Measurements from ENCODE around the gene HSPA4. TPM values are rescaled to one million over a fixed set of nuclear protein-coding genes. Genes with fewer than 3 reads are reported as not detected.
A peak's percentile ranks its signal among the peaks of the same experiment; 100 is the strongest.

The HSPA4 gene
- total RNA-seq, 1 experiment from 2014 or later, result 237 TPM

- H3K27ac Mint-ChIP-seq (ENCODE audit: unreplicated experiment), result no peak overlapping the region
- peaks cover 9% of the 10 kb centered on the region for H3K27me3 Mint-ChIP-seq (ENCODE audit: insufficient read depth, unreplicated experiment)
- TF ChIP-seq CTCF (IDR thresholded peaks at IDR 0.05; ENCODE audit: insufficient read depth in 1 of 2, low read depth in 1 of 2, low read length in 1 of 2, severe bottlenecking in 1 of 2, unreplicated experiment in 1 of 2), result no peak
Observed at GRCh38 chr5:133128066-133128465, 76.3 kb downstream of the HSPA4 start.

GRCh38 chr5:133129289-133129688 lies 77.5 kb downstream of the HSPA4 start:
- TF ChIP-seq CTCF (IDR thresholded peaks at IDR 0.05; ENCODE audit: insufficient read depth in 1 of 2, low read depth in 1 of 2, low read length in 1 of 2, severe bottlenecking in 1 of 2, unreplicated experiment in 1 of 2), result no peak
- intact Hi-C loops (cut with micrococcal nuclease; ENCODE audit: unreplicated experiment), result no loop called here
- H3K9me3 Mint-ChIP-seq (ENCODE audit: unreplicated experiment), result no peaks in the 10 kb centered on the region
- no peaks in the 10 kb centered on the region for H3K36me3 ChIP-seq (ENCODE audit: control insufficient read depth, insufficient read depth, low read length)
- POLR2A ChIA-PET, result no interaction called here
- H3K27ac Mint-ChIP-seq (ENCODE audit: unreplicated experiment), result no peak overlapping the region
- CTCF ChIA-PET, result interaction anchor here (0.6 to 1.4 kb wide), 3 partner anchors 91 to 247 kb away, joined by 3 to 8 read pairs (median 3); no protein-coding TSS in a partner anchor
- no peak overlapping the region for H3K4me3 ChIP-seq (ENCODE audit: low read depth, low read length)
- no peaks in the 10 kb centered on the region; the same call in 1 of the 2 replicates for H3K27me3 ChIP-seq (replicated peaks; ENCODE audit: control insufficient read depth, insufficient read depth, low read length)
- BruUV-seq (replicated peaks), result no TSS peak
- no peak overlapping the region for H3K4me3 Mint-ChIP-seq (ENCODE audit: unreplicated experiment)
- H3K4me1 Mint-ChIP-seq (ENCODE audit: low read depth, unreplicated experiment), result no peaks in the 10 kb centered on the region
- H3K4me1 ChIP-seq, result no peaks in the 10 kb centered on the region
- H3K36me3 Mint-ChIP-seq (ENCODE audit: insufficient read depth, unreplicated experiment), result no peaks in the 10 kb centered on the region
- peaks cover 9% of the 10 kb centered on the region for H3K27me3 Mint-ChIP-seq (ENCODE audit: insufficient read depth, unreplicated experiment)
- DNase-seq, result peak in 1 of 2 experiments; percentile 12
- H3K9me3 ChIP-seq, result no peaks in the 10 kb centered on the region; the same call in 1 of the 2 replicates

More at GRCh38 chr5:133128066-133128465, 76.3 kb downstream of the HSPA4 start:
- H3K4me1 Mint-ChIP-seq (ENCODE audit: low read depth, unreplicated experiment), result no peaks in the 10 kb centered on the region
- no peak overlapping the region for H3K4me3 Mint-ChIP-seq (ENCODE audit: unreplicated experiment)
- H3K9me3 Mint-ChIP-seq (ENCODE audit: unreplicated experiment), result no peaks in the 10 kb centered on the region
- H3K4me3 ChIP-seq (ENCODE audit: low read depth, low read length), result no peak overlapping the region
- CTCF ChIA-PET, result no interaction called here
- intact Hi-C loops (cut with micrococcal nuclease; ENCODE audit: unreplicated experiment), result no loop called here
- no peaks in the 10 kb centered on the region for H3K4me1 ChIP-seq
- no peaks in the 10 kb centered on the region; the same call in 1 of the 2 replicates for H3K27me3 ChIP-seq (replicated peaks; ENCODE audit: control insufficient read depth, insufficient read depth, low read length)
- H3K36me3 Mint-ChIP-seq (ENCODE audit: insufficient read depth, unreplicated experiment), result no peaks in the 10 kb centered on the region
- no peaks in the 10 kb centered on the region for H3K36me3 ChIP-seq (ENCODE audit: control insufficient read depth, insufficient read depth, low read length)
- no peaks in the 10 kb centered on the region; the same call in 1 of the 2 replicates for H3K9me3 ChIP-seq
- POLR2A ChIA-PET, result no interaction called here
- peak in 1 of 2 experiments; percentile 8 for DNase-seq
- no TSS peak for BruUV-seq (replicated peaks)

- no peaks in the 10 kb centered on the region; the same call in 1 of the 2 replicates for H3K9me3 ChIP-seq
- Mint-ChIP-seq H3K4me1 (ENCODE audit: low read depth, unreplicated experiment) (no peaks in the 10 kb centered on the region), H3K36me3 (ENCODE audit: insufficient read depth, unreplicated experiment) (no peaks in the 10 kb centered on the region), H3K27me3 (ENCODE audit: insufficient read depth, unreplicated experiment) (peaks cover 9% of the 10 kb centered on the region), H3K27ac (ENCODE audit: unreplicated experiment) (no peak overlapping the region), H3K9me3 (ENCODE audit: unreplicated experiment) (no peaks in the 10 kb centered on the region), H3K4me3 (ENCODE audit: unreplicated experiment) (no peak overlapping the region)
- DNase-seq, result peak in 1 of 2 experiments; percentile 7
- no TSS peak for BruUV-seq (replicated peaks)
- intact Hi-C loops (cut with micrococcal nuclease; ENCODE audit: unreplicated experiment), result no loop called here
- H3K4me3 ChIP-seq (ENCODE audit: low read depth, low read length), result no peak overlapping the region
- H3K36me3 ChIP-seq (ENCODE audit: control insufficient read depth, insufficient read depth, low read length), result no peaks in the 10 kb centered on the region
- CTCF ChIA-PET, result interaction anchor here (1.4 kb wide), 1 partner anchor 118 kb away, joined by 8 read pairs; no protein-coding TSS in a partner anchor
- no peaks in the 10 kb centered on the region; the same call in 1 of the 2 replicates for H3K27me3 ChIP-seq (replicated peaks; ENCODE audit: control insufficient read depth, insufficient read depth, low read length)
- TF ChIP-seq CTCF (IDR thresholded peaks at IDR 0.05; ENCODE audit: insufficient read depth in 1 of 2, low read depth in 1 of 2, low read length in 1 of 2, severe bottlenecking in 1 of 2, unreplicated experiment in 1 of 2), result no peak
- POLR2A ChIA-PET, result no interaction called here
- no peaks in the 10 kb centered on the region for H3K4me1 ChIP-seq
Observed at GRCh38 chr5:133129950-133130349, 78.1 kb downstream of the HSPA4 start.

All from Caco-2 (cell line).